Loucy (cell line): ENCODE measurements around the gene BDKRB1.

ENCODE experiments used
- H2AFZ ChIP-seq: fragments of 200-600 bp; sonication (generic); 2 replicates; pipeline ENCODE4 v1.6.0; 2016; ENCODE audit warnings: antibody characterized with exemption, mild to moderate bottlenecking, low read length, moderate library complexity
- H3F3A ChIP-seq: fragments of 200-600 bp; 2 replicates; pipeline ENCODE4 v1.6.0; 2016; ENCODE audit warnings: antibody characterized with exemption, low read depth, mild to moderate bottlenecking
- H3K27me3 ChIP-seq: fragments of 200-600 bp; sonication (generic); 2 replicates; pipeline ENCODE4 v1.6.1; 2014; ENCODE audit warnings: low read length, mild to moderate bottlenecking; ENCODE audit not compliant: insufficient read depth, poor library complexity, severe bottlenecking
- H3K36me3 ChIP-seq: fragments of 200-600 bp; sonication (generic); 2 replicates; pipeline ENCODE4 v1.6.1; 2016; ENCODE audit warnings: low read length; ENCODE audit not compliant: insufficient read depth
- H3K4me1 ChIP-seq: fragments of 200-600 bp; sonication (generic); 2 replicates; pipeline ENCODE4 v1.5.1; 2014; ENCODE audit warnings: low read length, mild to moderate bottlenecking; ENCODE audit not compliant: insufficient read depth, poor library complexity, severe bottlenecking
- H3K4me2 ChIP-seq: fragments of 200-600 bp; sonication (generic); 2 replicates; pipeline ENCODE4 v1.6.0; 2014; ENCODE audit warnings: antibody characterized with exemption, low read length, low read depth, mild to moderate bottlenecking; ENCODE audit not compliant: poor library complexity, severe bottlenecking
- H3K4me3 ChIP-seq: fragments of 200-600 bp; sonication (generic); 2 replicates; pipeline ENCODE4 v1.5.1; 2014; ENCODE audit warnings: low read length, mild to moderate bottlenecking, mixed read lengths; ENCODE audit not compliant: poor library complexity, severe bottlenecking
- H3K79me2 ChIP-seq: fragments of 200-600 bp; sonication (generic); 2 replicates; pipeline ENCODE4 v1.6.1; 2014; ENCODE audit warnings: low read length; ENCODE audit not compliant: insufficient read depth
- H3K9ac ChIP-seq: fragments of 200-600 bp; sonication (generic); 2 replicates; pipeline ENCODE4 v1.6.0; 2014; ENCODE audit warnings: mild to moderate bottlenecking, low read depth, low read length, moderate library complexity; ENCODE audit not compliant: poor library complexity, severe bottlenecking
- H3K9me2 ChIP-seq: fragments of 200-600 bp; sonication (generic); replicated peaks from 2 replicates; pipeline ENCODE4 v1.6.1; 2016; ENCODE audit warnings: low read depth, low read length, mixed read lengths
- H3K9me3 ChIP-seq: fragments of 200-600 bp; sonication (generic); 2 replicates; pipeline ENCODE4 v1.6.1; 2014; ENCODE audit warnings: mild to moderate bottlenecking, antibody characterized with exemption, low read length, low read depth; ENCODE audit not compliant: insufficient read depth
- H4K20me1 ChIP-seq: fragments of 200-600 bp; sonication (generic); 2 replicates; pipeline ENCODE4 v1.6.0; 2014; ENCODE audit warnings: antibody characterized with exemption, low read length, mild to moderate bottlenecking; ENCODE audit not compliant: insufficient read depth, poor library complexity, severe bottlenecking
- CTCF ChIP-seq: fragments of 200-600 bp; sonication (generic); conservative IDR thresholded peaks from 2 replicates; pipeline ENCODE4 v1.5.1; 2014; ENCODE audit warnings: mild to moderate bottlenecking, antibody characterized with exemption, low read length
- EZH2phosphoT487 ChIP-seq: fragments of 200-600 bp; IDR thresholded peaks from 2 replicates; pipeline ENCODE4 v1.6.1; 2018; ENCODE audit warnings: antibody characterized with exemption, mild to moderate bottlenecking, moderate library complexity, borderline replicate concordance

BDKRB1 gene

GRCh38 chr14:96257056-96257455, 1.0 kb downstream of the BDKRB1 start:
- H2AFZ ChIP-seq: no peak overlapping the region
- no peaks in the 10 kb centered on the region for H3F3A ChIP-seq
- no peak overlapping the region for H3K4me2 ChIP-seq
- H4K20me1 ChIP-seq: no peaks in the 10 kb centered on the region
- H3K27me3 ChIP-seq: no peaks in the 10 kb centered on the region
- no peaks in the 10 kb centered on the region; the same call in 1 of the 2 replicates for H3K9me3 ChIP-seq
- no peaks in the 10 kb centered on the region for H3K79me2 ChIP-seq
- H3K4me1 ChIP-seq: no peaks in the 10 kb centered on the region
- H3K36me3 ChIP-seq: no peaks in the 10 kb centered on the region
- TF ChIP-seq CTCF: no peak
- no peak for TF ChIP-seq EZH2phosphoT487
- H3K9ac ChIP-seq: no peak overlapping the region
- H3K4me3 ChIP-seq: no peak overlapping the region
- H3K9me2 ChIP-seq: no peaks in the 10 kb centered on the region

- Histone ChIP-seq H3K79me2 (no peaks in the 10 kb centered on the region), H3K27me3 (no peaks in the 10 kb centered on the region), H3K36me3 (no peaks in the 10 kb centered on the region), H3K9ac (no peak overlapping the region), H2AFZ (no peak overlapping the region), H3K4me1 (no peaks in the 10 kb centered on the region), H3F3A (no peaks in the 10 kb centered on the region), H3K4me3 (no peak overlapping the region), H4K20me1 (no peaks in the 10 kb centered on the region), H3K9me3 (no peaks in the 10 kb centered on the region), H3K4me2 (no peak overlapping the region), H3K9me2 (no peaks in the 10 kb centered on the region)
- TF ChIP-seq CTCF (no peak), EZH2phosphoT487 (no peak)
Measured at GRCh38 chr14:96257900-96258299, 1.9 kb downstream of the BDKRB1 start.

GRCh38 chr14:96260341-96260821, 4.4 kb downstream of the BDKRB1 start:
- no peaks in the 10 kb centered on the region for H3K27me3 ChIP-seq
- H4K20me1 ChIP-seq: no peaks in the 10 kb centered on the region
- no peak overlapping the region for H2AFZ ChIP-seq
- no peaks in the 10 kb centered on the region for H3F3A ChIP-seq
- H3K4me3 ChIP-seq: no peak overlapping the region
- H3K36me3 ChIP-seq: no peaks in the 10 kb centered on the region
- H3K9ac ChIP-seq: no peak overlapping the region
- no peaks in the 10 kb centered on the region for H3K79me2 ChIP-seq
- no peaks in the 10 kb centered on the region for H3K9me2 ChIP-seq
- H3K9me3 ChIP-seq: no peaks in the 10 kb centered on the region
- H3K4me1 ChIP-seq: no peaks in the 10 kb centered on the region
- no peak overlapping the region for H3K4me2 ChIP-seq
- no peak for TF ChIP-seq EZH2phosphoT487
- TF ChIP-seq CTCF: no peak
